IMR-90 (cell line): ENCODE measurements around the gene PPM1A. TPM values are rescaled to one million over a fixed set of nuclear protein-coding genes. Genes with fewer than 3 reads are reported as not detected.

Experiments
- ATAC-seq: fragments of 200-7000 bp; cut with Tn5 transposase; 2 replicates; pipeline ENCODE4 v1.9.1; 2020; ENCODE audit warnings: low read depth, mild to moderate bottlenecking, moderate library complexity
- BruUV-seq: library from RNA; stranded (reverse); fragments of 400-500 nt; replicated peaks from 2 replicates; lab custom pipeline; 2021; lab: Mats Ljungman, UMichigan
- CTCF ChIA-PET: fragments of 300-600 bp; formaldehyde crosslinking; extraction: SDS; loops from one replicate; lab custom pipeline; 2021; ENCODE audit warnings: antibody characterized with exemption; lab: Yijun Ruan, JAX
- POLR2A ChIA-PET: fragments of 300-600 bp; sonication (Branson Sonifier 250); formaldehyde crosslinking; loops from one replicate; lab custom pipeline; 2022; ENCODE audit warnings: antibody characterized with exemption; ENCODE audit not compliant: unreplicated experiment; lab: Charles Lee
- DNase-seq: peaks from one replicate; pipeline ENCODE4 v3.0.0; 2013
- H2AFZ ChIP-seq: replicated peaks from 2 replicates; pipeline ENCODE3; 2013; ENCODE audit warnings: low read length, mild to moderate bottlenecking; ENCODE audit not compliant: poor library complexity
- H2AK5ac ChIP-seq: 2 replicates; pipeline ENCODE4 v1.6.1; 2013; ENCODE audit warnings: low read depth, low read length, inconsistent platforms
- H2AK9ac ChIP-seq: replicated peaks from 2 replicates; pipeline ENCODE3; 2013; ENCODE audit warnings: mild to moderate bottlenecking, low read depth, low read length, moderate library complexity; ENCODE audit not compliant: poor library complexity
- H2BK120ac ChIP-seq: 2 replicates; pipeline ENCODE4 v1.6.1; 2013; ENCODE audit warnings: low read depth, low read length, inconsistent platforms
- H2BK15ac ChIP-seq: 3 replicates; pipeline ENCODE4 v1.6.1; 2013; ENCODE audit warnings: low read depth, low read length, inconsistent platforms
- H2BK20ac ChIP-seq: 2 replicates; pipeline ENCODE4 v1.6.1; 2013; ENCODE audit warnings: low read depth, mild to moderate bottlenecking, inconsistent platforms, low read length, moderate library complexity
- H2BK5ac ChIP-seq: 2 replicates; pipeline ENCODE4 v1.6.1; 2013; ENCODE audit warnings: mild to moderate bottlenecking, low read depth, low read length, inconsistent platforms; ENCODE audit not compliant: poor library complexity, severe bottlenecking
- H3K14ac ChIP-seq: replicated peaks from 2 replicates; pipeline ENCODE4 v1.6.1; 2013; ENCODE audit warnings: low read depth, low read length, inconsistent platforms
- H3K18ac ChIP-seq: 2 replicates; pipeline ENCODE4 v1.6.1; 2013; ENCODE audit warnings: low read depth, low read length, control low read depth
- H3K23ac ChIP-seq: 2 replicates; pipeline ENCODE4 v1.6.1; 2013; ENCODE audit warnings: low read depth, low read length, inconsistent platforms
- H3K27ac ChIP-seq: 2 replicates; pipeline ENCODE4 v1.5.1; 2013; ENCODE audit warnings: mild to moderate bottlenecking, control low read depth, low read length; ENCODE audit not compliant: insufficient read depth
- H3K27me3 ChIP-seq: 2 replicates; pipeline ENCODE4 v1.6.1; 2013; ENCODE audit warnings: low read length; ENCODE audit not compliant: control insufficient read depth, insufficient read depth
- H3K36me3 ChIP-seq: 2 replicates; pipeline ENCODE4 v1.6.1; 2013; ENCODE audit warnings: low read length, mixed read lengths; ENCODE audit not compliant: control insufficient read depth, insufficient read depth
- H3K4ac ChIP-seq: 2 replicates; pipeline ENCODE4 v1.6.1; 2013; ENCODE audit warnings: low read depth, low read length, inconsistent platforms
- H3K4me1 ChIP-seq: 2 replicates; pipeline ENCODE4 v1.6.1; 2013; ENCODE audit warnings: low read length, mixed read lengths; ENCODE audit not compliant: control insufficient read depth, insufficient read depth
- H3K4me2 ChIP-seq: 2 replicates; pipeline ENCODE4 v1.6.1; 2013; ENCODE audit warnings: low read depth, mild to moderate bottlenecking, control low read depth, low read length, moderate library complexity
- H3K4me3 ChIP-seq: 2 replicates; pipeline ENCODE4 v1.5.1; 2013; ENCODE audit warnings: low read depth, mild to moderate bottlenecking, control low read depth, low read length, moderate library complexity; ENCODE audit not compliant: insufficient read depth
- H3K56ac ChIP-seq: 2 replicates; pipeline ENCODE4 v1.6.1; 2013; ENCODE audit warnings: low read length, inconsistent platforms; ENCODE audit not compliant: insufficient read depth; ENCODE audit errors: extremely low read depth
- H3K79me1 ChIP-seq, 2 experiments: 2 replicates each; pipeline ENCODE4 v1.6.1; 2013; ENCODE audit warnings: low read length in 2 of 2, inconsistent platforms in 1 of 2, low read depth in 1 of 2
- H3K9ac ChIP-seq: 2 replicates; pipeline ENCODE4 v1.6.1; 2013; ENCODE audit warnings: low read depth, low read length, control low read depth
- H3K9me1 ChIP-seq: 2 replicates; pipeline ENCODE4 v1.6.1; 2013; ENCODE audit warnings: low read length, inconsistent platforms; ENCODE audit not compliant: insufficient read depth
- H3K9me3 ChIP-seq: 2 replicates; pipeline ENCODE4 v1.6.1; 2013; ENCODE audit warnings: low read length; ENCODE audit not compliant: control insufficient read depth, insufficient read depth
- H4K20me1 ChIP-seq: 2 replicates; pipeline ENCODE4 v1.6.1; 2013; ENCODE audit warnings: low read length, inconsistent platforms; ENCODE audit not compliant: insufficient read depth
- H4K5ac ChIP-seq: 2 replicates; pipeline ENCODE4 v1.6.1; 2013; ENCODE audit warnings: mild to moderate bottlenecking, low read depth, low read length, control low read depth
- H4K8ac ChIP-seq, 2 experiments: 2 replicates each; pipeline ENCODE4 v1.6.1; 2013; ENCODE audit warnings: low read depth in 2 of 2, low read length in 2 of 2, control low read depth in 1 of 2, inconsistent platforms in 1 of 2
- H4K91ac ChIP-seq: 2 replicates; pipeline ENCODE4 v1.6.1; 2013; ENCODE audit warnings: low read depth, low read length, inconsistent platforms; ENCODE audit not compliant: insufficient read depth
- CEBPB ChIP-seq: IDR thresholded peaks from 2 replicates; pipeline ENCODE4 v1.6.1; 2012; ENCODE audit warnings: low read depth, low read length, improper control_type of control experiment
- RAD21 ChIP-seq: IDR thresholded peaks from 2 replicates; pipeline ENCODE4 v1.6.1; 2012; ENCODE audit warnings: low read length, improper control_type of control experiment
- WGBS, 2 experiments: methylation state at CpG; one replicate each; pipeline versions ENCODE4 v1.1.5 to v1.1.7; 2013; ENCODE audit warnings: missing lambda C conversion rate in 2 of 2; ENCODE audit not compliant: insufficient read length in 1 of 2; ENCODE audit errors: extremely low coverage in 2 of 2; 5-methylcytosine and 5-hydroxymethylcytosine counted together
- dilution Hi-C: fragments of 300-500 bp; cut with HindIII; formaldehyde crosslinking; loops from one replicate; pipeline ENCODE4 v1.14.3; 2018; ENCODE audit warnings: low sequenced_read_pairs; ENCODE audit not compliant: unreplicated experiment
- in situ Hi-C: fragments of 300-500 bp; cut with MboI; formaldehyde crosslinking; loops from 3 replicates; pipeline ENCODE4 v1.14.3; 2019; ENCODE audit warnings: low sequenced_read_pairs, inconsistent platforms, mixed read lengths
- intact Hi-C: fragments of 100-400 bp; cut with micrococcal nuclease; formaldehyde crosslinking; loops from 2 replicates; pipeline ENCODE4 v1.10.0; 2022
- polyA plus RNA-seq, 3 experiments: library from polyadenylated mRNA; depleted of rRNA; stranded (reverse); fragments of >200 nt; gene quantifications; 2 replicates each; pipeline ENCODE4 v1.2.3, GENCODE V29; 2012; ENCODE audit warnings: low replicate concordance in 1 of 3
- total RNA-seq: library from RNA; depleted of rRNA; stranded (reverse); fragments of >200 nt; gene quantifications from 2 replicates; pipeline ENCODE4 v1.2.3, GENCODE V29; 2012

Gene PPM1A
- total and polyA plus RNA-seq, 2 of the 4 experiments (the other 2 are of a cell fraction) = 14.3 to 15.1 TPM

GRCh38 chr14:60252630-60253029 lies 3.6 kb downstream of the PPM1A start:
- intact Hi-C loops (loop anchor here (5.0 kb wide), 2 partner anchors 35 to 80 kb away; no protein-coding TSS in a partner anchor), in situ Hi-C loops (no loop called here), dilution Hi-C loops (no loop called here)
- H3K36me3 ChIP-seq = no peaks in the 10 kb centered on the region
- ChIA-PET POLR2A (no interaction called here), CTCF (interaction anchor here (1.0 kb wide), 1 partner anchor 24 kb away, joined by 3 read pairs; no protein-coding TSS in a partner anchor)
- no peaks in the 10 kb centered on the region for H3K9me1 ChIP-seq
- no peak overlapping the region for H3K56ac ChIP-seq
- WGBS, 2 experiments = no CpG with 5 or more reads among the region's 2 CpGs
- no peak overlapping the region for H4K91ac ChIP-seq
- H2BK20ac ChIP-seq = no peak overlapping the region
- DNase-seq (no peak), ATAC-seq (no peak)
- no peak overlapping the region for H4K5ac ChIP-seq
- no TSS peak for BruUV-seq
- H3K18ac ChIP-seq = no peak overlapping the region
- peaks cover 48% of the 10 kb centered on the region for H4K20me1 ChIP-seq
- H3K23ac ChIP-seq = no peak overlapping the region
- no peak overlapping the region for H3K4me3 ChIP-seq
- TF ChIP-seq RAD21 (no peak), CEBPB (peak; percentile 65)
- no peak overlapping the region; the same call in 1 of the 2 replicates for H3K4me2 ChIP-seq
- H3K79me1 ChIP-seq = peaks cover 14 to 37% of the 10 kb centered on the region in 2 experiments; a peak in 3 of 4 replicates
- no peak overlapping the region for H2AK5ac ChIP-seq
- H3K9me3 ChIP-seq = no peaks in the 10 kb centered on the region
- no peak overlapping the region for H3K9ac ChIP-seq
- no peak overlapping the region for H2BK15ac ChIP-seq
- no peak overlapping the region for H3K27ac ChIP-seq
- no peak overlapping the region for H4K8ac ChIP-seq
- no peaks in the 10 kb centered on the region for H3K27me3 ChIP-seq
- H2BK5ac ChIP-seq = no peak overlapping the region
- no peak overlapping the region for H3K14ac ChIP-seq
- H3K4me1 ChIP-seq = peaks cover 4% of the 10 kb centered on the region
- no peak overlapping the region for H2AFZ ChIP-seq
- no peak overlapping the region for H3K4ac ChIP-seq
- no peak overlapping the region for H2AK9ac ChIP-seq
- H2BK120ac ChIP-seq = no peak overlapping the region
